HG02943 (cell line): ENCODE results near the gene IFIH1.

Experiments
- ATAC-seq: cut with Tn5 transposase; IDR thresholded peaks from one replicate; pipeline ENCODE4 v1.9.1; 2021; ENCODE audit warnings: mild to moderate bottlenecking, low read depth, moderate library complexity; ENCODE audit not compliant: unreplicated experiment

The IFIH1 gene

GRCh38 chr2:162226836-162227235 is 91.6 kb downstream of the IFIH1 start:
- ATAC-seq: no peak

- no peak for ATAC-seq
Measured at GRCh38 chr2:162221064-162221463, 97.4 kb downstream of the IFIH1 start.

GRCh38 chr2:162220368-162220767 is 98.1 kb downstream of the IFIH1 start:
- no peak for ATAC-seq

- ATAC-seq: no peak
Measured at GRCh38 chr2:162219426-162219825, 99.1 kb downstream of the IFIH1 start.

GRCh38 chr2:162217598-162217997 is 100.9 kb downstream of the IFIH1 start:
- no peak for ATAC-seq
